ENCODE data around the gene TPO. TPM values are rescaled to one million over a fixed set of nuclear protein-coding genes. Genes with fewer than 3 reads are reported as not detected.

The TPO gene
- total RNA-seq, 1 experiment from 2014 or later, result not detected

DNA sequence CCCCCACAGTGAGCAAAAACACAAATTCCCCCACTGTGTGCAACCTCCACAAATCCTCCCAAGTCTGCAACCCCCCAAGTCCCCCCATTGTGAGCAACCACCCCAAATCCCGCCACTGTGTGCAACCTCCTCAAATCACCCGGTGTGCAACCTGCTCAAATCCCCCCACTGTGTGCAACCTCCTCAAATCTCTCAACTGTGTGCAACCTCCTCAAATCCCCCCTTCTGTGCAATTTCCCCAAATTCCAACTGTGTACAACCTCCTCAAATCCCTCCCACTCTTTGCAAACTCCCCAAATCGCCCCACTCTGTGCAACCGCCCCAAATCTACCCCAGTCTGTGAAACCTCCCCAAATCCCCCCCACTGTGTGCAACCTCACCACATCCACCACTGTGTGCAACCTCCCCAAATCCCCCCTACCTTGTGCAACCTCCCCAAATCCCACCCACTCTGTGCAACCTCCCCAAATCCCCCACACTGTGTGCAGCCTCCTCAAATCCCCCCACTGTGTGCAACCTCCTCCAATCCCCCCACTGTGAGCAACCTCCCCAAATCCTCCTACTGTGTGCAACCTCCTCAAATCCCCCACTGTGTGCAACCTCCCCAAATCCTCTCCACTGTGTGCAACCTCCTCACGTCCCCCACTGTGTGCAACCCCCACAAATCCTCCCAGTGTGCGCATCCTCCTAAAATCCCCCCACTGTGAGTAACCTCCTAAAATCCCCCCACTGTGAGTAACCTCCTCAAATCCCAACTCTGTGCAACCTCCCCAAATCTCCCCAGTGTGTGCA lies 115.2 kb downstream of the TPO start:
- no peak overlapping the region for H2BK20ac ChIP-seq (ENCODE audit: low read depth, low read length, poor library complexity, severe bottlenecking)
- H2BK12ac ChIP-seq (ENCODE audit: insufficient read length, low read depth, low read length), result no peak overlapping the region
- no peak overlapping the region for H3K56ac ChIP-seq (ENCODE audit: insufficient read length, low read depth, low read length)
- H3K9me3 Mint-ChIP-seq, result peaks cover 0 to 9% of the 10 kb centered on the region in 2 experiments; a peak in 2 of 5 replicates
- no peak overlapping the region for H3K27ac Mint-ChIP-seq
- WGBS (ENCODE audit: extremely low coverage, insufficient read length, low lambda C conversion rate), result no CpG with 5 or more reads among the region's 6 CpGs
- no peak overlapping the region for H2BK5ac ChIP-seq (ENCODE audit: insufficient read length, low read length)
- H3K9me3 ChIP-seq (ENCODE audit: control insufficient read depth, low read depth, low read length), result no peaks in the 10 kb centered on the region
- no peak overlapping the region for H3K23ac ChIP-seq (ENCODE audit: insufficient read length, low read depth, low read length)
- H3T11ph ChIP-seq (ENCODE audit: low read length), result no peak overlapping the region
- no peak overlapping the region for H2AK5ac ChIP-seq (ENCODE audit: insufficient read length, low read length)
- no peak for DNase-seq
- H3K27me3 Mint-ChIP-seq (ENCODE audit: low read depth), result peaks cover 5% of the 10 kb centered on the region
- no peak overlapping the region for H4K5ac ChIP-seq (ENCODE audit: insufficient read length, low read depth, low read length)
- no peak overlapping the region for H2BK120ac ChIP-seq (ENCODE audit: low read depth, low read length, poor library complexity, severe bottlenecking)
- no peak overlapping the region for H3K9ac ChIP-seq (ENCODE audit: extremely low read depth, insufficient read length, low read length)
- H4K91ac ChIP-seq (ENCODE audit: insufficient read length, low read depth, low read length), result no peak overlapping the region
- no peaks in the 10 kb centered on the region for H3K23me2 ChIP-seq (ENCODE audit: insufficient read length, low read depth, low read length, poor library complexity, severe bottlenecking)
- TF ChIP-seq, protein P1, sequence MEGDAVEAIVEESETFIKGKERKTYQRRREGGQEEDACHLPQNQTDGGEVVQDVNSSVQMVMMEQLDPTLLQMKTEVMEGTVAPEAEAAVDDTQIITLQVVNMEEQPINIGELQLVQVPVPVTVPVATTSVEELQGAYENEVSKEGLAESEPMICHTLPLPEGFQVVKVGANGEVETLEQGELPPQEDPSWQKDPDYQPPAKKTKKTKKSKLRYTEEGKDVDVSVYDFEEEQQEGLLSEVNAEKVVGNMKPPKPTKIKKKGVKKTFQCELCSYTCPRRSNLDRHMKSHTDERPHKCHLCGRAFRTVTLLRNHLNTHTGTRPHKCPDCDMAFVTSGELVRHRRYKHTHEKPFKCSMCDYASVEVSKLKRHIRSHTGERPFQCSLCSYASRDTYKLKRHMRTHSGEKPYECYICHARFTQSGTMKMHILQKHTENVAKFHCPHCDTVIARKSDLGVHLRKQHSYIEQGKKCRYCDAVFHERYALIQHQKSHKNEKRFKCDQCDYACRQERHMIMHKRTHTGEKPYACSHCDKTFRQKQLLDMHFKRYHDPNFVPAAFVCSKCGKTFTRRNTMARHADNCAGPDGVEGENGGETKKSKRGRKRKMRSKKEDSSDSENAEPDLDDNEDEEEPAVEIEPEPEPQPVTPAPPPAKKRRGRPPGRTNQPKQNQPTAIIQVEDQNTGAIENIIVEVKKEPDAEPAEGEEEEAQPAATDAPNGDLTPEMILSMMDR (conservative IDR thresholded peaks at IDR 0.05), result no peak
- H3K79me2 ChIP-seq (ENCODE audit: insufficient read depth, low read length), result no peaks in the 10 kb centered on the region
- no peaks in the 10 kb centered on the region for H3K27me3 ChIP-seq (ENCODE audit: insufficient read depth, low read length)
- H3K4ac ChIP-seq (ENCODE audit: low read depth, low read length), result no peak overlapping the region
- H3K4me1 Mint-ChIP-seq, result no peaks in the 10 kb centered on the region
- no peak overlapping the region for H4K8ac ChIP-seq (replicated peaks; ENCODE audit: insufficient read length, low read depth, low read length)
- H3K27ac ChIP-seq (ENCODE audit: insufficient read length, low read depth, low read length), result no peak overlapping the region
- no peak overlapping the region for H3K4me3 Mint-ChIP-seq
- no peaks in the 10 kb centered on the region for H4K20me1 ChIP-seq (ENCODE audit: control insufficient read depth, insufficient read depth, insufficient read length)
- no peak overlapping the region for H2AFZ ChIP-seq (ENCODE audit: low read length)
- H3K79me1 ChIP-seq (ENCODE audit: insufficient read depth, low read depth, low read length, poor library complexity, severe bottlenecking), result no peaks in the 10 kb centered on the region
- no peak overlapping the region for H3K18ac ChIP-seq (ENCODE audit: insufficient read length, low read depth, low read length)
- no peak overlapping the region for H2BK15ac ChIP-seq (ENCODE audit: low read depth, low read length)
- no peaks in the 10 kb centered on the region for H3K4me1 ChIP-seq (ENCODE audit: insufficient read depth, low read length)
- H3K4me2 ChIP-seq (ENCODE audit: insufficient read depth, insufficient read length, low read length), result no peak overlapping the region
- no peaks in the 10 kb centered on the region for H3K36me3 Mint-ChIP-seq (ENCODE audit: insufficient read depth in 1 of 3, low read depth in 3 of 3)
- no peak overlapping the region for H3K14ac ChIP-seq (ENCODE audit: insufficient read depth, low read length)

All from H9 (cell line).